Keratinocyte (primary cell): Measurements from ENCODE around the gene TRIM14. TPM values are rescaled to one million over a fixed set of nuclear protein-coding genes. Genes with fewer than 3 reads are reported as not detected.

Experiments
- DNase-seq: peaks from one replicate; pipeline ENCODE4 v3.0.0-alpha.2; 2011; ENCODE audit warnings: low read depth, missing footprints, low spot score
- FAIRE-seq: peaks from 2 replicates; lab custom pipeline; 2011; peaks lifted over from hg19 to GRCh38; lab: Jason Lieb, UNC
- H2AFZ ChIP-seq: 2 replicates; pipeline ENCODE4 v1.6.0; 2012; ENCODE audit warnings: low read length, control low read depth, inconsistent platforms; ENCODE audit not compliant: control insufficient read depth
- H3K27ac ChIP-seq: 2 replicates; pipeline ENCODE4 v1.5.1; 2011; ENCODE audit warnings: low read length; ENCODE audit not compliant: control insufficient read depth, insufficient read depth
- H3K27me3 ChIP-seq: 3 replicates; pipeline ENCODE4 v1.6.0; 2011; ENCODE audit warnings: low read length; ENCODE audit not compliant: control insufficient read depth, insufficient read depth; ENCODE audit errors: extremely low read depth
- H3K36me3 ChIP-seq, 2 experiments: 2 replicates in 1 of 2; 3 replicates in 1 of 2; pipeline ENCODE4 v1.5.1; 2011; ENCODE audit warnings: low read length in 2 of 2, mild to moderate bottlenecking in 1 of 2; ENCODE audit not compliant: control insufficient read depth in 2 of 2, insufficient read depth in 2 of 2; ENCODE audit errors: extremely low read depth in 1 of 2
- H3K4me1 ChIP-seq: 3 replicates; pipeline ENCODE4 v1.5.1; 2011; ENCODE audit warnings: low read length; ENCODE audit not compliant: control insufficient read depth, insufficient read depth; ENCODE audit errors: extremely low read depth
- H3K4me2 ChIP-seq: 3 replicates; pipeline ENCODE4 v1.6.0; 2011; ENCODE audit warnings: low read depth, low read length; ENCODE audit not compliant: control insufficient read depth, insufficient read depth; ENCODE audit errors: extremely low read depth
- H3K4me3 ChIP-seq, 3 experiments: fragments of 200-600 bp in 1 of 3; sonication (generic) in 1 of 3; 2 replicates in 2 of 3; 3 replicates in 1 of 3; pipeline ENCODE4 v1.5.1; 2011 to 2016; ENCODE audit warnings: low read length in 3 of 3, mild to moderate bottlenecking in 3 of 3, control low read depth in 2 of 3, inconsistent platforms in 1 of 3, low read depth in 1 of 3, mixed read lengths in 1 of 3, mixed run types in 1 of 3, moderate library complexity in 1 of 3; ENCODE audit not compliant: control insufficient read depth in 2 of 3, insufficient read depth in 2 of 3; ENCODE audit errors: extremely low read depth in 1 of 3
- H3K79me2 ChIP-seq: 2 replicates; pipeline ENCODE4 v1.6.0; 2012; ENCODE audit warnings: low read length; ENCODE audit not compliant: control insufficient read depth, insufficient read depth
- H3K9ac ChIP-seq: 3 replicates; pipeline ENCODE4 v1.6.0; 2011; ENCODE audit warnings: low read length; ENCODE audit not compliant: control insufficient read depth, insufficient read depth; ENCODE audit errors: extremely low read depth
- H3K9me1 ChIP-seq: 3 replicates; pipeline ENCODE4 v1.6.0; 2011; ENCODE audit warnings: low read length; ENCODE audit not compliant: control insufficient read depth, insufficient read depth; ENCODE audit errors: extremely low read depth
- H3K9me3 ChIP-seq: 2 replicates; pipeline ENCODE4 v1.5.1; 2012; ENCODE audit warnings: low read depth, low read length; ENCODE audit not compliant: control insufficient read depth
- H4K20me1 ChIP-seq: 3 replicates; pipeline ENCODE4 v1.6.0; 2011; ENCODE audit warnings: low read length; ENCODE audit not compliant: control insufficient read depth, insufficient read depth; ENCODE audit errors: extremely low read depth
- CTCF ChIP-seq, 3 experiments: IDR thresholded peaks in 1 of 3; conservative IDR thresholded peaks in 1 of 3; optimal IDR thresholded peaks in 1 of 3; 2 replicates in 2 of 3; 3 replicates in 1 of 3; pipeline versions ENCODE3 to v1.5.1; 2011; ENCODE audit warnings: low read length in 3 of 3, mild to moderate bottlenecking in 3 of 3, moderate library complexity in 2 of 3, control low read depth in 1 of 3, inconsistent platforms in 1 of 3; ENCODE audit not compliant: insufficient read depth in 2 of 3; ENCODE audit errors: extremely low read depth in 1 of 3
- EZH2 ChIP-seq: IDR thresholded peaks from one replicate; pipeline ENCODE4 v1.6.1; 2012; ENCODE audit warnings: inconsistent platforms, mild to moderate bottlenecking, low read length, moderate library complexity
- dilution Hi-C: fragments of 300-500 bp; cut with MboI; formaldehyde crosslinking; loops from one replicate; pipeline ENCODE4 v1.7.0; 2020; ENCODE audit warnings: low sequenced_read_pairs; ENCODE audit not compliant: extremely low pct_ligation_motif_present
- polyA plus RNA-seq, 5 experiments: library from polyadenylated mRNA; depleted of rRNA in 3 of 5; stranded (reverse) in 3 of 5; stranded (forward) in 1 of 5; unstranded in 1 of 5; fragments of >200 nt; gene quantifications; 1 replicate in 1 of 5; 2 replicates in 3 of 5; 3 replicates in 1 of 5; pipeline versions ENCODE4 v1.2.1 to v1.2.3, GENCODE V29; 2011 to 2012; ENCODE audit warnings: missing spikeins in 2 of 5, low read depth in 1 of 5, low replicate concordance in 1 of 5

TRIM14 gene
- polyA plus RNA-seq, 1 donor (not counting 4 experiments of a cell fraction or from before 2014, with no cell fraction given): 22.1 TPM

DNA sequence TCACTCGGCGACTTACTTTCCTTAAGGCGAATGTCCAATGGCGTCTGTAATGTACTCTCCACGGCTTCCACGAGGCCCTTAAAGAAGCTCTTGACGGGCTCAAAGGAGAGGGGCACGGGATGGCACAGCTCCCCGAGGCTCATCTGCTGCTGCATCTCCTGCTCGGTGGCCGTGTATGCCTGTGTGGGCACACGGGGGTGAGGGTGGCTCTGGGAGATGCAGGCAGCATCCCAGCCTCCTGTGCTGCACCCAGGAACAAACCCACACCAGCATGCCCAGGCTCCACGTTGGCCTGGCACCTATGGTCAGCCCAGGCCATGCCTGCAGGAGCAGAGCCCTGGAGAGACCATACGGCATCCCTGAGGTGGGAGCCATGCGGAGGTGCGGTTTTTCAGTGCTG is 24.2 kb downstream of the TRIM14 start:
- no peak overlapping the region for H3K4me2 ChIP-seq
- no peak for FAIRE-seq
- no peaks in the 10 kb centered on the region for H4K20me1 ChIP-seq
- dilution Hi-C loops: no loop called here
- H3K4me3 ChIP-seq: no peak overlapping the region
- H3K4me1 ChIP-seq: peaks cover 19% of the 10 kb centered on the region
- TF ChIP-seq EZH2: no peak
- TF ChIP-seq CTCF (optimal IDR thresholded peaks at IDR 0.05 in 1 of 3, IDR thresholded peaks at IDR 0.05 in 1 of 3, conservative IDR thresholded peaks at IDR 0.05 in 1 of 3; ENCODE audit: extremely low read depth in 1 of 3, insufficient read depth in 2 of 3, low read length in 3 of 3): no peak
- H3K36me3 ChIP-seq: peaks cover 15 to 20% of the 10 kb centered on the region in 2 experiments
- no peaks in the 10 kb centered on the region for H3K27me3 ChIP-seq
- H3K9me3 ChIP-seq: no peaks in the 10 kb centered on the region
- H3K79me2 ChIP-seq: peaks cover 1% of the 10 kb centered on the region
- H2AFZ ChIP-seq: no peak overlapping the region
- no peak for DNase-seq
- H3K9me1 ChIP-seq: peaks cover 2% of the 10 kb centered on the region
- H3K9ac ChIP-seq: no peak overlapping the region
- no peak overlapping the region for H3K27ac ChIP-seq

DNA sequence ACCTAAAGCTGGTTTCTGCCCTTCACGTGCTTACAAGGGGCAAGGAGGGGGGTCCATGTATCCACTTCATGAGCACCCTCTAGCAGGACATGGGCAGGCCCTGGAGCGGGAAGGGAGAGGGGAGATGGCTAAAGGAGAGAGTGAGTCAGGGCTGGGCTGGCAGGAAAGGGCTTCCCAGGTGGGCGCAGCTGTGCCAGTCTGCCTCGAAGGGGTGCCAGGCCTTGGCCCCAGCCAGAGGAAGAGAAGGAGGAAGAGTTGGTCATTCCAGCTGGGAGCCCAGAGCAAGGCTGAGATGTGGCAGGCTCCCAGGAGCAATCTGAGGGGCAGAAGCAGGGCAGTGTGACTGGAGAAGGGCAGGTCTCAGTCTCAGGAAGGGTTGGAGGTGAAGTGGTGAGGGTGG is 24.7 kb downstream of the TRIM14 start:
- H3K36me3 ChIP-seq: peaks cover 15 to 16% of the 10 kb centered on the region in 2 experiments
- TF ChIP-seq CTCF (optimal IDR thresholded peaks at IDR 0.05 in 1 of 3, IDR thresholded peaks at IDR 0.05 in 1 of 3, conservative IDR thresholded peaks at IDR 0.05 in 1 of 3; ENCODE audit: extremely low read depth in 1 of 3, insufficient read depth in 2 of 3, low read length in 3 of 3) (no peak), EZH2 (no peak)
- no peak overlapping the region for H3K27ac ChIP-seq
- FAIRE-seq: no peak
- no peak overlapping the region for H3K4me3 ChIP-seq
- H2AFZ ChIP-seq: no peak overlapping the region
- dilution Hi-C loops: no loop called here
- no peaks in the 10 kb centered on the region for H4K20me1 ChIP-seq
- H3K9me1 ChIP-seq: no peaks in the 10 kb centered on the region
- H3K9me3 ChIP-seq: no peaks in the 10 kb centered on the region
- no peak overlapping the region for H3K9ac ChIP-seq
- no peaks in the 10 kb centered on the region for H3K27me3 ChIP-seq
- H3K79me2 ChIP-seq: peaks cover 1% of the 10 kb centered on the region
- no peak for DNase-seq
- peaks cover 13% of the 10 kb centered on the region for H3K4me1 ChIP-seq
- no peak overlapping the region for H3K4me2 ChIP-seq
